Activated CD4-positive, alpha-beta T cell treated with anti-CD3 and anti-CD28 coated beads, Interleukin-2, amount 10 ng/mL, durations not matched to agents 24 days and 14 days (primary cell): ENCODE measurements around the gene SLC7A14. TPM values are rescaled to one million over a fixed set of nuclear protein-coding genes. Genes with fewer than 3 reads are reported as not detected.

Experiments
- DNase-seq: peaks from one replicate; pipeline ENCODE4 v3.0.0; 2022
- H3K27ac Mint-ChIP-seq: one replicate; pipeline ENCODE4 v1.8.0; 2022; ENCODE audit warnings: mild to moderate bottlenecking, mixed read lengths
- H3K27me3 Mint-ChIP-seq: one replicate; pipeline ENCODE4 v1.8.0; 2022; ENCODE audit warnings: mixed read lengths
- H3K36me3 Mint-ChIP-seq: one replicate; pipeline ENCODE4 v1.8.0; 2022; ENCODE audit warnings: low read depth, mild to moderate bottlenecking, mixed read lengths
- H3K4me1 Mint-ChIP-seq: one replicate; pipeline ENCODE4 v1.8.0; 2021; ENCODE audit warnings: mixed read lengths
- H3K4me3 Mint-ChIP-seq: one replicate; pipeline ENCODE4 v1.8.0; 2022; ENCODE audit warnings: mild to moderate bottlenecking, moderate library complexity, mixed read lengths
- H3K9me3 Mint-ChIP-seq: one replicate; pipeline ENCODE4 v1.8.0; 2021; ENCODE audit warnings: mixed read lengths
- intact Hi-C: fragments of 100-400 bp; cut with micrococcal nuclease; formaldehyde crosslinking; loops from one replicate; pipeline ENCODE4 v1.15.1; 2023
- total RNA-seq: library from RNA; stranded (reverse); gene quantifications from 2 replicates; pipeline ENCODE4 v1.2.3, GENCODE V29; 2022

Gene SLC7A14
- total RNA-seq, 1 donor from 2014 or later: not detected

DNA sequence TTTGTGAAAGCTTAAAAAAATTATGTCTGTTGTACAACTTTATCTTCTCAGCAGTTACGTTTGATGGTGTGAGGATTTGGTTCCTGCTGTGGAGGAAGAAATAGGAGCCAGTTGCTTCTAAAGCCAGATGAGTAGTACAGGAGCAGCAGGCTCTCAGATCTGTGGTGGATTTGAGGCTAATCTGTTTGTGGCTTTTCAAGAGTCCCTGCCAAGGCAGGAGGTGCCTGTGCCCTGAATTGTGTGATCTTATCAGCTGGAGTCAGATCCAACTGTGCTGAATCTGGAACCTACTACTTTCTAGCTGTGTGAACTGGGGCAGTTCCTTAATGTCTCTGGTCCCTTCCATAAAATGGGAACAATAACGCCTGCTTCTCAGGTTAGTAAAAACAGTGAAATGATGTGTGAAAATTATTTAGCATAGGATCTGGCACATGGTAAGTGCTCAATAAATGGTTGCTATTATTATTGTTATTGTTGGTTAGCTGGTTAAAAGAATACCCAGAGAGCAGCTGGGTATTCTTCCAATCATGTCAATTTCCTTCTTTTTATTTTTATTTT lies 159.6 kb downstream of the SLC7A14 start:
- no peak for DNase-seq
- no peak overlapping the region for H3K4me3 Mint-ChIP-seq

DNA sequence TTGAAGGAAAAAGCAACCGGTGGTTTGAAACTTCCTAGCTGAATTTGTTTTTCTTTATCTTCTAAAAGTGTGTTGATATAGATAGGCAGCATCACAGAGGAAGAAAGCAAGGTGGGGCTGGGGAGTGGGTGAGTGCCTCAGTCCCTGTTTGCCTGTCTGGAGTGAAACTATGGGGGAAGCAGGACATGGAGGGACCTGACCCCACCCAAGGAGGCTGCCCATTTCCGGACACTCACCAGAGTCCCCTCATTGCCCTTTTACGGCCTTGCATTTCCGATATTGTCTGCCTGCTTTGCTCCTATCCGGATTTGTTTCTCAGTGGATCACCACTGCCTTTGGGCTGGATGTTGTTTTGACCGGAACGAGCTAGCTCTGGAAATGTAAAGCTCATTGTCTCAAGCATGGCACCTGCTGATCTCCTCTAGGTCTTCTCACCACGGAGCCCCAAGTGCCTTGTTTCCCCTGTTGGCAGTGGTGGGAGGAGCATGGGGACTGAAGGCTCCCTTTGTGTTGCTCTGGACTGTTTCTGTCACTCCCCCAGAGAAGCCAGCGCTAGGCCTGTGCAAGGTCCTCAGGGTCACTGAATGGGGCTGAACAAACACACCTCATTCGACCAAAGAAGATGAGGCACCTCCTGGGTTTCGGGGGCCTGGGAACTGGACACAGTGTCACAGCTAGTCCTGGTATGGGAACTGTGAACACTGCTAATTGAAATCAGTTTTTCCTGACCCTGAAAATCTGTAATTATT lies 160.2 kb downstream of the SLC7A14 start:
- Mint-ChIP-seq H3K27ac (no peak overlapping the region), H3K9me3 (no peaks in the 10 kb centered on the region), H3K36me3 (no peaks in the 10 kb centered on the region), H3K4me1 (peaks cover 14% of the 10 kb centered on the region), H3K27me3 (peaks cover 17% of the 10 kb centered on the region), H3K4me3 (no peak overlapping the region)
- intact Hi-C loops: no loop called here
- DNase-seq: no peak

More for the DNA sequence above, 159.6 kb downstream of the SLC7A14 start:
- no peaks in the 10 kb centered on the region for H3K9me3 Mint-ChIP-seq
- H3K27me3 Mint-ChIP-seq: peaks cover 12% of the 10 kb centered on the region
- intact Hi-C loops: no loop called here
- no peaks in the 10 kb centered on the region for H3K36me3 Mint-ChIP-seq
- H3K27ac Mint-ChIP-seq: no peak overlapping the region
- peaks cover 14% of the 10 kb centered on the region for H3K4me1 Mint-ChIP-seq

- H3K4me1 Mint-ChIP-seq: peaks cover 18% of the 10 kb centered on the region
- no peak overlapping the region for H3K27ac Mint-ChIP-seq
- H3K36me3 Mint-ChIP-seq: no peaks in the 10 kb centered on the region
- H3K27me3 Mint-ChIP-seq: peaks cover 23% of the 10 kb centered on the region
- no peaks in the 10 kb centered on the region for H3K9me3 Mint-ChIP-seq
- no peak for DNase-seq
- H3K4me3 Mint-ChIP-seq: no peak overlapping the region
- intact Hi-C loops: no loop called here
Measured at GRCh38 chr3:170424879-170425278, 161.0 kb downstream of the SLC7A14 start.

- Mint-ChIP-seq H3K36me3 (no peaks in the 10 kb centered on the region), H3K4me3 (no peak overlapping the region), H3K27me3 (peaks cover 32% of the 10 kb centered on the region), H3K4me1 (peaks cover 11% of the 10 kb centered on the region), H3K27ac (no peak overlapping the region), H3K9me3 (no peaks in the 10 kb centered on the region)
- no peak for DNase-seq
- intact Hi-C loops: no loop called here
Measured at GRCh38 chr3:170423001-170423615, 162.8 kb downstream of the SLC7A14 start.

DNA sequence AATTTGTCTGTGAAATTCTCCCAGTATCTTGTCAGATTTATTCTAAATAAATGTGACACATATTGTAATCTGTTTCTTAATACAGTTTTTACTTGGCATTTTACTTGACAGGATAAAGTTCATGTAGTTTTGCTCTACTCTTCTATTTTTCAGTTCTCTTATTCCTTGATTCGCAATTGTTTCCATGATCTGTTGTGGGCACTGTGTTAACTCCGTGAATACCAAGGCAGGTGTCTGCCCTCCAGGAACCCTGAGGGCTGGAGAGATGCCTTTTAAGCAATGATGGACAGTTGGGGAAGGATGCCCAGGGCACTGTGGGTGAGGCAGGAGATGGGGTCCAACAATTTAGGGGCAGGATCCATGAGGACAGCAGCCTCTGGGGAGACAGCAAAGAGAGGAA lies 164.1 kb downstream of the SLC7A14 start:
- intact Hi-C loops: no loop called here
- H3K27me3 Mint-ChIP-seq: peaks cover 44% of the 10 kb centered on the region
- H3K27ac Mint-ChIP-seq: no peak overlapping the region
- peaks cover 10% of the 10 kb centered on the region for H3K4me1 Mint-ChIP-seq
- H3K4me3 Mint-ChIP-seq: no peak overlapping the region
- H3K9me3 Mint-ChIP-seq: no peaks in the 10 kb centered on the region
- no peak for DNase-seq
- H3K36me3 Mint-ChIP-seq: no peaks in the 10 kb centered on the region

DNA sequence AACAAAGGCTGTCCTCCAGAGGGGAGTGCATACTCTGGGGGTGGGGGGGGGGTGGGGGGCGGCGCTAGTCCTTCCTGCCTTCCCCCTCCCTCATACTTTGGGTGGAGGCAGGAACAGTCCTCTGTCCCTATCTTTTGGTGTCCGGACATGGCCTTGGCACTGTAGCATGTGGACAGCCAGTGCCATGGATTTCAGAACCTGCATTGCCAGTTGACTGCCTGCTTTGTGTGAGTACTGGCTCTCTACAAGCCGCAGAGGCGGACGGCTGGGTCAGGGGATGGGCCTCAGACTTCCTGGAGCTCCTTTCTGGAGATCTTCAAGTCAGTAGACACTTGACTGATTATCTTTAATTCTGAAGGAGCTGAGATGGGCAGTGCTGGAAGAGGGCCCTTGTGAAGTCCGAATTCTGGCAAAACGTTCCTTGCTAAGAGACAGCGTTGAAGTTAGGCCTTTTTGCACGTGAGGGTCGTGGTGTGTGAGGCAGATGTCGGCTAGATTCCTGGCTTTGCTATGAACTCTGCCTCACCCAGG lies 164.7 kb downstream of the SLC7A14 start:
- no peak for DNase-seq
- no peak overlapping the region for H3K4me3 Mint-ChIP-seq
- H3K9me3 Mint-ChIP-seq: no peaks in the 10 kb centered on the region
- intact Hi-C loops: no loop called here
- no peak overlapping the region for H3K27ac Mint-ChIP-seq
- peaks cover 10% of the 10 kb centered on the region for H3K4me1 Mint-ChIP-seq
- H3K36me3 Mint-ChIP-seq: no peaks in the 10 kb centered on the region
- peaks cover 48% of the 10 kb centered on the region for H3K27me3 Mint-ChIP-seq

GRCh38 chr3:170420307-170420821 lies 165.5 kb downstream of the SLC7A14 start:
- H3K36me3 Mint-ChIP-seq: no peaks in the 10 kb centered on the region
- no peaks in the 10 kb centered on the region for H3K9me3 Mint-ChIP-seq
- peaks cover 10% of the 10 kb centered on the region for H3K4me1 Mint-ChIP-seq
- intact Hi-C loops: no loop called here
- no peak for DNase-seq
- peaks cover 55% of the 10 kb centered on the region for H3K27me3 Mint-ChIP-seq
- H3K4me3 Mint-ChIP-seq: no peak overlapping the region
- no peak overlapping the region for H3K27ac Mint-ChIP-seq

- Mint-ChIP-seq H3K36me3 (no peaks in the 10 kb centered on the region), H3K27me3 (peaks cover 56% of the 10 kb centered on the region), H3K27ac (no peak overlapping the region), H3K4me3 (no peak overlapping the region), H3K4me1 (peaks cover 10% of the 10 kb centered on the region), H3K9me3 (no peaks in the 10 kb centered on the region)
- intact Hi-C loops: loop anchor here (5.0 to 10.0 kb wide), 2 partner anchors 273 to 555 kb away; partner anchors contain the start of gene LRRC31
- peak; percentile 61 for DNase-seq
Measured at GRCh38 chr3:170419557-170420087, 166.3 kb downstream of the SLC7A14 start.

- Mint-ChIP-seq H3K36me3 (no peaks in the 10 kb centered on the region), H3K4me3 (peak within 1 kb of the TSS; percentile 67), H3K27ac (no peak within 1 kb of the TSS), H3K4me1 (peaks cover 10% of the 10 kb centered on the region), H3K9me3 (no peaks in the 10 kb centered on the region), H3K27me3 (peaks cover 56% of the 10 kb centered on the region)
- intact Hi-C loops: loop anchor here (5.0 to 10.0 kb wide), 2 partner anchors 274 to 554 kb away; partner anchors contain the start of gene LRRC31
- no peak for DNase-seq
Measured at GRCh38 chr3:170418422-170419398, 167.2 kb downstream of the SLC7A14 start, which contains the start of gene CLDN11. Gene CLDN11 (plus strand): TSS chr3:170418868. CDS start chr3:170419067, 199 bp downstream.

DNA sequence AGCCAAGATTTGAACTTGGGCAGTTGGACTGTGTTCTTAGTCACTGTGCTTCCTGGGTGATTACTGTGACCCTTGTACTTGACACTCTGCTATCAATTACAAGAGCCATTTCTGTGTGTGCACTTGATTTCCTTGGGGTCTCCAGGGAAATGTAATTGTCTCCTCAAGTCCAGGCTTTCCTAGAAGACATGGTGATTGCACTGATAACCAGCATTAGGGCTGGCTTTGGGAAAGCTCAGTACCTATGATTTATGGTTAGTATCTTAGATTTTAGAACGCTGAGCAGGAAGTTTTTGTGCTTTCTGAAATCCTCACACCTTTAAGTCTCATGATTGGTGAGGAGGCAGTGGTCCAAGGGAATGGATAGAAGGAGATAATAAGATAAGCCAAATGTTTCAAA lies 168.8 kb downstream of the SLC7A14 start:
- Mint-ChIP-seq H3K27me3 (peaks cover 55% of the 10 kb centered on the region), H3K9me3 (no peaks in the 10 kb centered on the region), H3K27ac (no peak overlapping the region), H3K4me3 (no peak overlapping the region), H3K4me1 (peaks cover 10% of the 10 kb centered on the region), H3K36me3 (no peaks in the 10 kb centered on the region)
- no peak for DNase-seq
- intact Hi-C loops: loop anchor here (5.0 to 10.0 kb wide), 2 partner anchors 275 to 552 kb away; partner anchors contain the start of gene LRRC31

- Mint-ChIP-seq H3K36me3 (no peaks in the 10 kb centered on the region), H3K4me1 (peaks cover 4% of the 10 kb centered on the region), H3K27me3 (peaks cover 37% of the 10 kb centered on the region), H3K27ac (no peak overlapping the region), H3K9me3 (no peaks in the 10 kb centered on the region), H3K4me3 (no peak overlapping the region)
- intact Hi-C loops: loop anchor here (1.0 to 10.0 kb wide), 4 partner anchors 102 to 549 kb away; partner anchors contain the start of gene LRRC31
- DNase-seq: peak; percentile 83
Measured at GRCh38 chr3:170414202-170414663, 171.6 kb downstream of the SLC7A14 start.

DNA sequence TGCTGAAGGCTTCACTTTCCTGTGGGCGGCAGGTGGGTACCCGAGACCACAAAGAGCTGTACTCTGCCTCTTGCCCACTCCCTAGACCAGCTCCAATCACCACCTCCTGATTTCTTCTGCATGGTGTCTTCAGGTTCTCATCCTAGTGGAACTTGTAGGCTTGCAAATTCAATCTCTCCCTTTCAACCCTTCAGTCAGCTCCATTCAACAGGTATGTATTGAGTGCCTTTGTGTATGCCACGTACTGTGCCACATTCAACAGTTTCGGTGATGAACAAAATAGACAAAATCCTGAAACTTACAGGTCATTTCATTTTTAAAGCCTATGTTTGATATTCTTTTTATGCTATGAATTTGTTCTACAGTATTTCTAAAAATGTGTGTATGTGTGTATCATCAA lies 172.6 kb downstream of the SLC7A14 start:
- intact Hi-C loops: loop anchor here (5.0 to 10.0 kb wide), 3 partner anchors 101 to 548 kb away; partner anchors contain the start of gene LRRC31

More for the DNA sequence above, 172.6 kb downstream of the SLC7A14 start:
- DNase-seq: no peak
- Mint-ChIP-seq H3K4me1 (peaks cover 2% of the 10 kb centered on the region), H3K4me3 (no peak overlapping the region), H3K36me3 (no peaks in the 10 kb centered on the region), H3K27ac (no peak overlapping the region), H3K27me3 (peaks cover 32% of the 10 kb centered on the region), H3K9me3 (no peaks in the 10 kb centered on the region)
